ENCODE data around the gene ZNF71. TPM values are rescaled to one million over a fixed set of nuclear protein-coding genes. Genes with fewer than 3 reads are reported as not detected.

The ZNF71 gene
- 6.7 to 8.0 TPM (median 7.0 TPM) in 3 replicates for total RNA-seq (2021)
- percentile 70 among the genes with signal in this experiment for Bru-seq, nascent RNA
- long read RNA-seq, experiment 1, full-length matches to known transcripts: 32 of 35 reads
- long read RNA-seq, experiment 1, partial matches to known transcripts: 1 of 35 reads
- long read RNA-seq, experiment 1, other reads (novel, unspliced or antisense): 2 of 35 reads
- long read RNA-seq, experiment 2, full-length matches to known transcripts: 10 of 21 reads
- long read RNA-seq, experiment 2, partial matches to known transcripts: 10 of 21 reads
- long read RNA-seq, experiment 2, other reads (novel, unspliced or antisense): 1 of 21 reads
- long read RNA-seq, experiment 3, full-length matches to known transcripts: 7 of 10 reads
- long read RNA-seq, experiment 3, partial matches to known transcripts: 1 of 10 reads
- long read RNA-seq, experiment 3, other reads (novel, unspliced or antisense): 2 of 10 reads

DNA sequence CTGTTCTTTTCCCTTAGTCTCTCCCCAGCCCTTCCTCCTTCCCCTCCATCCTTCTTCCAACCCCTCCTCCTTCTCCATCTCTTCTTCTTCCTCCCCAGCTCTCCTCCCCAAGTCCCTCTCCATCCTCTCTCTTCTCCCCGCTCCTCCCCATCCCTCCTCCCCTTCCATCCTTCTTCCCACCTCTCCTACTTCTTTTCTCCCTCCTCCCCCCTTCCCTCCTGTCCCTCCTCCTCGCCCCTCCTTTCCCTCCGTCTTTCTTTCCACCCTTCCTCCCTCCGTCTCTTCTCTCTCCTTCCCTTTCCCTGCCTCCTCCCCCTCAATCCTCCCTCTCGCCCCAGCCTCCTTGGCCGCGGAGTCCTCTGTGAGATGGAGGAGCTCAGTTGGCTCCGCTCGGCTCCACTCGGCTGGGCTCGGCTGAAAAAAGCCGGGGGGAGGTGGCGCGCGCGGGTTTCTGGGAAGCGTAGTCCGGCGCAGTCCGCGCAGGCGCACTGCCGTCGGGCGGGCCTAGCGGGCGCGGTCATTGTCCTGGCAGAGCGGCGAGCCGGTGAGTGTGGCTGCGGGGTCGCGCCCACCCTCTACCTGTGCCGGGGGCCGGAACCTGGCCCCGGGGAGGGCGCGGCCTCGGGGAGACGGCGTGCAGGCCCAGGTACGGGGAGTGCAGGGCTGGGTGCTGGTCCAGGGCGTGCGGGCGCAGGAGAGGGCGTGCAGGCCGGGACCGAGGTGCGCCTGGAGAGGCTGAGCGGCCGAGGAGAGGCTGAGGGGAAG, at the start of gene ZNF71:
TSS of gene ZNF71 (plus strand) at position 520 of the 765 bp plus-strand sequence. CDS start 6,257 bp downstream, outside the sequence.
- DNase-seq (ENCODE audit: low spot score) (peak; percentile 93), ATAC-seq (peak; percentile 95)
- Mint-ChIP-seq H3K36me3 (peaks cover 21% of the 10 kb centered on the region), H3K9me3 (peaks cover 35% of the 10 kb centered on the region), H3K4me1 (peaks cover 11% of the 10 kb centered on the region), H3K4me3 (peak within 1 kb of the TSS; percentile 92), H3K27ac (peak within 1 kb of the TSS; percentile 9; the same call in 1 of the 2 replicates), H3K27me3 (ENCODE audit: low read depth) (peaks cover 29% of the 10 kb centered on the region)
- POLR2A ChIA-PET: interaction anchor here (0.6 kb wide), 1 partner anchor 613 kb away, joined by 3 read pairs; no protein-coding TSS in a partner anchor
- CTCF ChIA-PET: interaction anchor here (1.0 kb wide), 2 partner anchors 247 to 529 kb away, joined by 3 to 5 read pairs; no protein-coding TSS in a partner anchor
- TF ChIP-seq ZNF317 (CRISPR knock-in tag; IDR thresholded peaks at IDR 0.05; ENCODE audit: borderline replicate concordance, low read depth): peak; percentile 25; the same call in 1 of the 2 replicates
- TF ChIP-seq, protein P1, sequence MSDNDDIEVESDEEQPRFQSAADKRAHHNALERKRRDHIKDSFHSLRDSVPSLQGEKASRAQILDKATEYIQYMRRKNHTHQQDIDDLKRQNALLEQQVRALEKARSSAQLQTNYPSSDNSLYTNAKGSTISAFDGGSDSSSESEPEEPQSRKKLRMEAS (CRISPR knock-in tag; IDR thresholded peaks at IDR 0.05): peak; percentile 83
- no peak for TF ChIP-seq GRHL2 (CRISPR knock-in tag; IDR thresholded peaks at IDR 0.05; ENCODE audit: insufficient replicate concordance, severe bottlenecking)
- TF ChIP-seq, protein P2, sequence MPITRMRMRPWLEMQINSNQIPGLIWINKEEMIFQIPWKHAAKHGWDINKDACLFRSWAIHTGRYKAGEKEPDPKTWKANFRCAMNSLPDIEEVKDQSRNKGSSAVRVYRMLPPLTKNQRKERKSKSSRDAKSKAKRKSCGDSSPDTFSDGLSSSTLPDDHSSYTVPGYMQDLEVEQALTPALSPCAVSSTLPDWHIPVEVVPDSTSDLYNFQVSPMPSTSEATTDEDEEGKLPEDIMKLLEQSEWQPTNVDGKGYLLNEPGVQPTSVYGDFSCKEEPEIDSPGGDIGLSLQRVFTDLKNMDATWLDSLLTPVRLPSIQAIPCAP (CRISPR knock-in tag; IDR thresholded peaks at IDR 0.05): peak; percentile 65; the same call in 1 of the 2 replicates
- no peak for TF ChIP-seq FOXJ3 (CRISPR knock-in tag; IDR thresholded peaks at IDR 0.05; ENCODE audit: borderline replicate concordance)
- TF ChIP-seq, protein P3, sequence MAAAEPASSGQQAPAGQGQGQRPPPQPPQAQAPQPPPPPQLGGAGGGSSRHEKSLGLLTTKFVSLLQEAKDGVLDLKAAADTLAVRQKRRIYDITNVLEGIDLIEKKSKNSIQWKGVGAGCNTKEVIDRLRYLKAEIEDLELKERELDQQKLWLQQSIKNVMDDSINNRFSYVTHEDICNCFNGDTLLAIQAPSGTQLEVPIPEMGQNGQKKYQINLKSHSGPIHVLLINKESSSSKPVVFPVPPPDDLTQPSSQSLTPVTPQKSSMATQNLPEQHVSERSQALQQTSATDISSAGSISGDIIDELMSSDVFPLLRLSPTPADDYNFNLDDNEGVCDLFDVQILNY (CRISPR knock-in tag; IDR thresholded peaks at IDR 0.05): 0 out of 2 replicates have a peak, but pooled peaks have one; percentile 59
- TF ChIP-seq, protein P4, sequence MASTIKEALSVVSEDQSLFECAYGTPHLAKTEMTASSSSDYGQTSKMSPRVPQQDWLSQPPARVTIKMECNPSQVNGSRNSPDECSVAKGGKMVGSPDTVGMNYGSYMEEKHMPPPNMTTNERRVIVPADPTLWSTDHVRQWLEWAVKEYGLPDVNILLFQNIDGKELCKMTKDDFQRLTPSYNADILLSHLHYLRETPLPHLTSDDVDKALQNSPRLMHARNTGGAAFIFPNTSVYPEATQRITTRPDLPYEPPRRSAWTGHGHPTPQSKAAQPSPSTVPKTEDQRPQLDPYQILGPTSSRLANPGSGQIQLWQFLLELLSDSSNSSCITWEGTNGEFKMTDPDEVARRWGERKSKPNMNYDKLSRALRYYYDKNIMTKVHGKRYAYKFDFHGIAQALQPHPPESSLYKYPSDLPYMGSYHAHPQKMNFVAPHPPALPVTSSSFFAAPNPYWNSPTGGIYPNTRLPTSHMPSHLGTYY (CRISPR knock-in tag; IDR thresholded peaks at IDR 0.05): no peak
- TF ChIP-seq, protein P5, sequence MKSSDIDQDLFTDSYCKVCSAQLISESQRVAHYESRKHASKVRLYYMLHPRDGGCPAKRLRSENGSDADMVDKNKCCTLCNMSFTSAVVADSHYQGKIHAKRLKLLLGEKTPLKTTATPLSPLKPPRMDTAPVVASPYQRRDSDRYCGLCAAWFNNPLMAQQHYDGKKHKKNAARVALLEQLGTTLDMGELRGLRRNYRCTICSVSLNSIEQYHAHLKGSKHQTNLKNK (CRISPR knock-in tag; IDR thresholded peaks at IDR 0.05): no peak
- TF ChIP-seq, protein P6, sequence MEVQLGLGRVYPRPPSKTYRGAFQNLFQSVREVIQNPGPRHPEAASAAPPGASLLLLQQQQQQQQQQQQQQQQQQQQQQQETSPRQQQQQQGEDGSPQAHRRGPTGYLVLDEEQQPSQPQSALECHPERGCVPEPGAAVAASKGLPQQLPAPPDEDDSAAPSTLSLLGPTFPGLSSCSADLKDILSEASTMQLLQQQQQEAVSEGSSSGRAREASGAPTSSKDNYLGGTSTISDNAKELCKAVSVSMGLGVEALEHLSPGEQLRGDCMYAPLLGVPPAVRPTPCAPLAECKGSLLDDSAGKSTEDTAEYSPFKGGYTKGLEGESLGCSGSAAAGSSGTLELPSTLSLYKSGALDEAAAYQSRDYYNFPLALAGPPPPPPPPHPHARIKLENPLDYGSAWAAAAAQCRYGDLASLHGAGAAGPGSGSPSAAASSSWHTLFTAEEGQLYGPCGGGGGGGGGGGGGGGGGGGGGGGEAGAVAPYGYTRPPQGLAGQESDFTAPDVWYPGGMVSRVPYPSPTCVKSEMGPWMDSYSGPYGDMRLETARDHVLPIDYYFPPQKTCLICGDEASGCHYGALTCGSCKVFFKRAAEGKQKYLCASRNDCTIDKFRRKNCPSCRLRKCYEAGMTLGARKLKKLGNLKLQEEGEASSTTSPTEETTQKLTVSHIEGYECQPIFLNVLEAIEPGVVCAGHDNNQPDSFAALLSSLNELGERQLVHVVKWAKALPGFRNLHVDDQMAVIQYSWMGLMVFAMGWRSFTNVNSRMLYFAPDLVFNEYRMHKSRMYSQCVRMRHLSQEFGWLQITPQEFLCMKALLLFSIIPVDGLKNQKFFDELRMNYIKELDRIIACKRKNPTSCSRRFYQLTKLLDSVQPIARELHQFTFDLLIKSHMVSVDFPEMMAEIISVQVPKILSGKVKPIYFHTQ (CRISPR knock-in tag; IDR thresholded peaks at IDR 0.05): no peak
- TF ChIP-seq, protein P7, sequence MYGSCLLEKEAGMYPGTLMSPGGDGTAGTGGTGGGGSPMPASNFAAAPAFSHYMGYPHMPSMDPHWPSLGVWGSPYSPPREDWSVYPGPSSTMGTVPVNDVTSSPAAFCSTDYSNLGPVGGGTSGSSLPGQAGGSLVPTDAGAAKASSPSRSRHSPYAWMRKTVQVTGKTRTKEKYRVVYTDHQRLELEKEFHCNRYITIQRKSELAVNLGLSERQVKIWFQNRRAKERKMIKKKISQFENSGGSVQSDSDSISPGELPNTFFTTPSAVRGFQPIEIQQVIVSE (CRISPR knock-in tag; IDR thresholded peaks at IDR 0.05; ENCODE audit: borderline replicate concordance): no peak
- TF ChIP-seq TEAD4 (CRISPR knock-in tag; IDR thresholded peaks at IDR 0.05): no peak
- TF ChIP-seq ELF4 (CRISPR knock-in tag; IDR thresholded peaks at IDR 0.05; ENCODE audit: low read depth): no peak
- 0 out of 2 replicates have a peak, but pooled peaks have one; percentile 36 for TF ChIP-seq TP53 (CRISPR knock-in tag; IDR thresholded peaks at IDR 0.05)
- TF ChIP-seq FOXK1 (CRISPR knock-in tag; IDR thresholded peaks at IDR 0.05): no peak; the same call in 1 of the 2 replicates
- TF ChIP-seq, protein P8, sequence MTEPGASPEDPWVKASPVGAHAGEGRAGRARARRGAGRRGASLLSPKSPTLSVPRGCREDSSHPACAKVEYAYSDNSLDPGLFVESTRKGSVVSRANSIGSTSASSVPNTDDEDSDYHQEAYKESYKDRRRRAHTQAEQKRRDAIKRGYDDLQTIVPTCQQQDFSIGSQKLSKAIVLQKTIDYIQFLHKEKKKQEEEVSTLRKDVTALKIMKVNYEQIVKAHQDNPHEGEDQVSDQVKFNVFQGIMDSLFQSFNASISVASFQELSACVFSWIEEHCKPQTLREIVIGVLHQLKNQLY (CRISPR knock-in tag; IDR thresholded peaks at IDR 0.05): no peak
- no peak for TF ChIP-seq ZNF423 (CRISPR knock-in tag; IDR thresholded peaks at IDR 0.05)
- TF ChIP-seq, protein P9, sequence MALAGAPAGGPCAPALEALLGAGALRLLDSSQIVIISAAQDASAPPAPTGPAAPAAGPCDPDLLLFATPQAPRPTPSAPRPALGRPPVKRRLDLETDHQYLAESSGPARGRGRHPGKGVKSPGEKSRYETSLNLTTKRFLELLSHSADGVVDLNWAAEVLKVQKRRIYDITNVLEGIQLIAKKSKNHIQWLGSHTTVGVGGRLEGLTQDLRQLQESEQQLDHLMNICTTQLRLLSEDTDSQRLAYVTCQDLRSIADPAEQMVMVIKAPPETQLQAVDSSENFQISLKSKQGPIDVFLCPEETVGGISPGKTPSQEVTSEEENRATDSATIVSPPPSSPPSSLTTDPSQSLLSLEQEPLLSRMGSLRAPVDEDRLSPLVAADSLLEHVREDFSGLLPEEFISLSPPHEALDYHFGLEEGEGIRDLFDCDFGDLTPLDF (CRISPR knock-in tag; IDR thresholded peaks at IDR 0.05): no peak
- no peak for TF ChIP-seq RORB (CRISPR knock-in tag; IDR thresholded peaks at IDR 0.05)
- TF ChIP-seq SP1 (CRISPR knock-in tag; conservative IDR thresholded peaks at IDR 0.05): peak; percentile 45; the same call in 1 of the 2 replicates
- TF ChIP-seq, protein P10, sequence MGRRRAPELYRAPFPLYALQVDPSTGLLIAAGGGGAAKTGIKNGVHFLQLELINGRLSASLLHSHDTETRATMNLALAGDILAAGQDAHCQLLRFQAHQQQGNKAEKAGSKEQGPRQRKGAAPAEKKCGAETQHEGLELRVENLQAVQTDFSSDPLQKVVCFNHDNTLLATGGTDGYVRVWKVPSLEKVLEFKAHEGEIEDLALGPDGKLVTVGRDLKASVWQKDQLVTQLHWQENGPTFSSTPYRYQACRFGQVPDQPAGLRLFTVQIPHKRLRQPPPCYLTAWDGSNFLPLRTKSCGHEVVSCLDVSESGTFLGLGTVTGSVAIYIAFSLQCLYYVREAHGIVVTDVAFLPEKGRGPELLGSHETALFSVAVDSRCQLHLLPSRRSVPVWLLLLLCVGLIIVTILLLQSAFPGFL (CRISPR knock-in tag; IDR thresholded peaks at IDR 0.05; ENCODE audit: borderline replicate concordance): no peak
- TF ChIP-seq ZNF138 (CRISPR knock-in tag; conservative IDR thresholded peaks at IDR 0.05): 0 out of 2 replicates have a peak, but pooled peaks have one; percentile 38
- TF ChIP-seq ZNF232 (CRISPR knock-in tag; IDR thresholded peaks at IDR 0.05): no peak

Data from WTC11 (cell line).